ENCODE measurements around the gene SH3TC1.

SH3TC1 gene

DNA sequence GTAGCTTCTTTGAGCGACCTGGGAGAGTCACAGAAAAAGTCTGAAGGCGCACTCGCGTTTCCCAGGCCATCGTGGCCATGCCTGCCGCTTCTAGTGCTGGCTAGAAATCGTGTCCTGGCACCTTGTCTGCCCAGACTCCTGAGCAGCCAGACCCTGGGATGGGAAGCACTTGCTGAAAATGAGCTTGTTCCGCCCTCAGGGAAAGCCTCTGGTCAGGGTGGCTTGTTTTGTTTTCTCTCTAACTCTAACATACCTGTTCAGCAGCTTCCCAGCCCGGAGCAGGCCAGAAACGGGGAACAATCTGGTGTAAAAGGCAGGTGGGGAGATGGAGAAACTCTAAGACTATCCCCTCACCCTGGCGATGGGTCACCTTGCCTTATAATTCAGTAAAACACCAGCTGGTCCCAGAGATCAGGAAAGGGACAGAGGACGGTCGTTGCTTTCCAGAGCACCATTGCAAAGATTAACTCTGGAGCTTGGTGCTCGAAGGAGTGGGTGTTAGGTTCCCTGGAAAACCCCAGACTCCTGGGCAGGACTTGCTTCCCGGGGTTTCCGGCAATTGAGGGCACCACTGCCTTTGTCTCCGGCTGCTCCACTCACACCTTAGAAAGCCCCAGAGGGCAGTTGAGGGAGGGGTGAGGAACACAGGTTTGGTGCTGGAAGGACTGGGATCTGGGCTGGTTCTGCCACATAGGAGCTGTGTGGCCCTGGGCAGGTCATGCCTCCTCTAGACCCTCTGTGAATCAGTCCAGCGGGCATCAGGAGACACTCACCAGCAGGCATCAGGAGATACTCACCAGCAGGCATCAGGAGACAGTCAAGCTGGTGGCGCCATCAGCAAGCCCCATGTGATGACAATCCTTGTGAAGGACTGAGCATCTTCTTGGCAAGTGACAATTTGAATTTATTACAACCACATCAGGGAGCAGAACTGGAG lies 4.5 kb upstream of the SH3TC1 start:
- Histone ChIP-seq H3K4me1 (ENCODE audit: insufficient read depth, low read length, poor library complexity, severe bottlenecking) (peaks cover 24% of the 10 kb centered on the region), H4K20me1 (ENCODE audit: insufficient read depth, low read length, poor library complexity, severe bottlenecking) (no peaks in the 10 kb centered on the region), H3K79me2 (ENCODE audit: insufficient read depth, low read length) (peaks cover 4% of the 10 kb centered on the region), H3K36me3 (ENCODE audit: insufficient read depth, low read length) (no peaks in the 10 kb centered on the region), H3K9ac (ENCODE audit: low read depth, low read length, poor library complexity, severe bottlenecking) (no peak overlapping the region), H3F3A (ENCODE audit: low read depth) (no peaks in the 10 kb centered on the region), H3K4me3 (ENCODE audit: low read length, poor library complexity, severe bottlenecking) (no peak overlapping the region), H3K9me3 (ENCODE audit: insufficient read depth, low read depth, low read length) (no peaks in the 10 kb centered on the region), H3K27me3 (ENCODE audit: insufficient read depth, low read length, poor library complexity, severe bottlenecking) (no peaks in the 10 kb centered on the region), H3K4me2 (ENCODE audit: low read depth, low read length, poor library complexity, severe bottlenecking) (no peak overlapping the region), H3K9me2 (replicated peaks; ENCODE audit: low read depth, low read length) (no peaks in the 10 kb centered on the region), H2AFZ (ENCODE audit: low read length) (no peak overlapping the region)
- no peak for TF ChIP-seq EZH2phosphoT487 (IDR thresholded peaks at IDR 0.05; ENCODE audit: borderline replicate concordance)
- TF ChIP-seq CTCF (conservative IDR thresholded peaks at IDR 0.05; ENCODE audit: low read length), result no peak

DNA sequence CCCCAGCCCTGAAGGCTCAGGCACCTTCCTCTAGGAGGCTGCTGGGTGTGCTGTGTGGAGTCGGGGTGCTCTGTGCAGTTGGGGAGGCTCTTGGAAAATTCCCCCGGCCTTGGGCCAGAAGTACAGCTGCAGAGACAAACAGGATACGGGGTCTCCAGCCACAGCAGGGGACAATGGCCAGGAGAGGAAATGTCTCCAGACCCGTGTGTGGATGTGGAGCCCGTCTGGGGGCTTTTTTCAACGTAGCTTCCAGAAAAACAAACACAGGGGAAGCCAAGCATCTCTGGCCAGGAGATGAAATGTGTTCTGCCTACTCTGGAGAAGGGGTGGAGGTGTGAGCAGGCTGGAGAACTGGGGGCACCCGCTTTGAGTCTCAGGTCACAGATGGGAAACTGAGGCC lies 3.7 kb upstream of the SH3TC1 start:
- H2AFZ ChIP-seq (ENCODE audit: low read length), result no peak overlapping the region
- H3K9me2 ChIP-seq (replicated peaks; ENCODE audit: low read depth, low read length), result no peaks in the 10 kb centered on the region
- peaks cover 32% of the 10 kb centered on the region for H3K4me1 ChIP-seq (ENCODE audit: insufficient read depth, low read length, poor library complexity, severe bottlenecking)
- H4K20me1 ChIP-seq (ENCODE audit: insufficient read depth, low read length, poor library complexity, severe bottlenecking), result no peaks in the 10 kb centered on the region
- H3K4me2 ChIP-seq (ENCODE audit: low read depth, low read length, poor library complexity, severe bottlenecking), result no peak overlapping the region
- H3K9ac ChIP-seq (ENCODE audit: low read depth, low read length, poor library complexity, severe bottlenecking), result no peak overlapping the region
- no peak for TF ChIP-seq EZH2phosphoT487 (IDR thresholded peaks at IDR 0.05; ENCODE audit: borderline replicate concordance)
- TF ChIP-seq CTCF (conservative IDR thresholded peaks at IDR 0.05; ENCODE audit: low read length), result no peak
- H3K36me3 ChIP-seq (ENCODE audit: insufficient read depth, low read length), result no peaks in the 10 kb centered on the region
- no peak overlapping the region for H3K4me3 ChIP-seq (ENCODE audit: low read length, poor library complexity, severe bottlenecking)
- H3F3A ChIP-seq (ENCODE audit: low read depth), result no peaks in the 10 kb centered on the region
- no peaks in the 10 kb centered on the region for H3K27me3 ChIP-seq (ENCODE audit: insufficient read depth, low read length, poor library complexity, severe bottlenecking)
- no peaks in the 10 kb centered on the region for H3K9me3 ChIP-seq (ENCODE audit: insufficient read depth, low read depth, low read length)
- peaks cover 13% of the 10 kb centered on the region for H3K79me2 ChIP-seq (ENCODE audit: insufficient read depth, low read length)

GRCh38 chr4:8195841-8196458 lies 3.1 kb upstream of the SH3TC1 start:
- Histone ChIP-seq H3K4me3 (ENCODE audit: low read length, poor library complexity, severe bottlenecking) (no peak overlapping the region), H3K9me2 (replicated peaks; ENCODE audit: low read depth, low read length) (no peaks in the 10 kb centered on the region), H3K79me2 (ENCODE audit: insufficient read depth, low read length) (peaks cover 18% of the 10 kb centered on the region), H2AFZ (ENCODE audit: low read length) (no peak overlapping the region), H3K36me3 (ENCODE audit: insufficient read depth, low read length) (no peaks in the 10 kb centered on the region), H3K4me1 (ENCODE audit: insufficient read depth, low read length, poor library complexity, severe bottlenecking) (peaks cover 38% of the 10 kb centered on the region), H3K4me2 (ENCODE audit: low read depth, low read length, poor library complexity, severe bottlenecking) (no peak overlapping the region), H3F3A (ENCODE audit: low read depth) (no peaks in the 10 kb centered on the region), H3K9me3 (ENCODE audit: insufficient read depth, low read depth, low read length) (no peaks in the 10 kb centered on the region), H3K9ac (ENCODE audit: low read depth, low read length, poor library complexity, severe bottlenecking) (no peak overlapping the region), H3K27me3 (ENCODE audit: insufficient read depth, low read length, poor library complexity, severe bottlenecking) (no peaks in the 10 kb centered on the region), H4K20me1 (ENCODE audit: insufficient read depth, low read length, poor library complexity, severe bottlenecking) (no peaks in the 10 kb centered on the region)
- no peak for TF ChIP-seq CTCF (conservative IDR thresholded peaks at IDR 0.05; ENCODE audit: low read length)
- TF ChIP-seq EZH2phosphoT487 (IDR thresholded peaks at IDR 0.05; ENCODE audit: borderline replicate concordance), result no peak
